Thyroid gland (tissue), 4 donors: ENCODE data around the gene FGF21. TPM values are rescaled to one million over a fixed set of nuclear protein-coding genes. Genes with fewer than 3 reads are reported as not detected.

Experiments
- DNase-seq, 2 donors: peaks; one replicate each; pipeline ENCODE4 v3.0.0-alpha.2; 2019
- H3K27ac ChIP-seq, 3 donors: fragments of 200-600 bp; sonication (generic); 1 replicate in 2 of 3; 2 replicates in 1 of 3; pipeline ENCODE4 v1.5.1; 2016 to 2019; ENCODE audit warnings: mild to moderate bottlenecking in 1 of 3, moderate library complexity in 1 of 3
- H3K27me3 ChIP-seq: fragments of 200-600 bp; sonication (generic); one replicate; pipeline ENCODE4 v1.5.1; 2019
- H3K36me3 ChIP-seq, 2 donors: fragments of 200-600 bp; sonication (generic); one replicate each; pipeline ENCODE4 v1.5.1; 2016 to 2019
- H3K4me1 ChIP-seq, 2 donors: fragments of 200-600 bp; sonication (generic); one replicate each; pipeline ENCODE4 v1.5.1; 2017 to 2019
- H3K4me3 ChIP-seq, 3 donors: fragments of 200-600 bp; sonication (generic); replicated peaks in 1 of 3; 1 replicate in 2 of 3; 2 replicates in 1 of 3; pipeline ENCODE4 v1.5.1; 2016; ENCODE audit warnings: mild to moderate bottlenecking in 1 of 3
- H3K9me3 ChIP-seq: fragments of 200-600 bp; sonication (generic); one replicate; pipeline ENCODE4 v1.5.1; 2017
- CTCF ChIP-seq, 6 experiments: fragments of 200-600 bp in 3 of 6; fragments of 450-650 bp in 3 of 6; sonication (generic) in 3 of 6; IDR thresholded peaks; one replicate each; pipeline ENCODE4 v1.5.1; 2016 to 2019; ENCODE audit warnings: antibody characterized with exemption in 6 of 6, mild to moderate bottlenecking in 2 of 6, inconsistent platforms in 1 of 6, moderate library complexity in 1 of 6
- POLR2A ChIP-seq, 2 donors: fragments of 450-650 bp; IDR thresholded peaks; one replicate each; pipeline ENCODE4 v1.6.1; 2017; ENCODE audit warnings: antibody characterized with exemption in 2 of 2, mild to moderate bottlenecking in 2 of 2, moderate library complexity in 1 of 2
- WGBS, 2 donors: methylation state at CpG; one replicate each; pipeline ENCODE4 v1.1.5; 2017; 5-methylcytosine and 5-hydroxymethylcytosine counted together
- intact Hi-C: fragments of 100-400 bp; cut with DNase I; formaldehyde crosslinking; loops from one replicate; pipeline ENCODE4 v1.15.1; 2023
- total RNA-seq, 4 donors: library from RNA; depleted of rRNA; stranded (reverse); fragments of >200 nt; gene quantifications; one replicate each; pipeline ENCODE4 v1.2.3, GENCODE V29; 2016

Gene FGF21
- total RNA-seq, 4 donors from 2014 or later, result not detected

GRCh38 chr19:48752496-48753365 is 2.6 kb upstream of the FGF21 start, which contains the start of gene FUT1:
FUT1 (minus strand) TSS chr19:48752641; CDS start chr19:48751281, 1,360 bp downstream.
- TF ChIP-seq POLR2A (IDR thresholded peaks at IDR 0.05), result peak in 1 of 2 donors; percentile 58
- TF ChIP-seq CTCF (IDR thresholded peaks at IDR 0.05), result peak in 4 of 6 experiments; percentile 26 to 48 (median 32)
- peak; percentile 86 to 93 for DNase-seq
- 8 to 17% methylated on average over 12 to 18 of the region's 73 CpGs for WGBS, 2 donors

DNA sequence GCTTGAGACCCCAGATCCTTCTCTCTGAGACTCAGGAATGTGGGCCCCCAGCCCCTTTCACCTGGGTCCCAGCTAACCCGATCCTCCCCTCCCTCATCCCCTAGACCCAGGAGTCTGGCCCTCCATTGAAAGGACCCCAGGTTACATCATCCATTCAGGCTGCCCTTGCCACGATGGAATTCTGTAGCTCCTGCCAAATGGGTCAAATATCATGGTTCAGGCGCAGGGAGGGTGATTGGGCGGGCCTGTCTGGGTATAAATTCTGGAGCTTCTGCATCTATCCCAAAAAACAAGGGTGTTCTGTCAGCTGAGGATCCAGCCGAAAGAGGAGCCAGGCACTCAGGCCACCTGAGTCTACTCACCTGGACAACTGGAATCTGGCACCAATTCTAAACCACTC is 463 bp downstream of the FGF21 start:
- WGBS, 2 donors, result 53 to 63% methylated on average over 5 of the region's 5 CpGs
- intact Hi-C loops, result no loop called here
- H3K36me3 ChIP-seq, result no peaks in the 10 kb centered on the region
- H3K4me1 ChIP-seq, result peaks cover 4 to 17% of the 10 kb centered on the region in 2 donors
- no peaks in the 10 kb centered on the region for H3K9me3 ChIP-seq
- no peak overlapping the region for H3K27ac ChIP-seq
- DNase-seq, result no peak
- TF ChIP-seq POLR2A (IDR thresholded peaks at IDR 0.05), result no peak
- TF ChIP-seq CTCF (IDR thresholded peaks at IDR 0.05), result no peak
- H3K27me3 ChIP-seq, result no peaks in the 10 kb centered on the region
- no peak overlapping the region for H3K4me3 ChIP-seq

More at GRCh38 chr19:48752496-48753365, 2.6 kb upstream of the FGF21 start, which contains the start of gene FUT1:
- Histone ChIP-seq H3K9me3 (no peaks in the 10 kb centered on the region), H3K4me1 (peaks cover 9 to 22% of the 10 kb centered on the region in 2 donors), H3K27ac (peak within 1 kb of the TSS; percentile 24 to 56 (median 49)), H3K36me3 (no peaks in the 10 kb centered on the region), H3K4me3 (peak within 1 kb of the TSS; percentile 4 to 36 (median 18)), H3K27me3 (no peaks in the 10 kb centered on the region)
- intact Hi-C loops, result no loop called here

DNA sequence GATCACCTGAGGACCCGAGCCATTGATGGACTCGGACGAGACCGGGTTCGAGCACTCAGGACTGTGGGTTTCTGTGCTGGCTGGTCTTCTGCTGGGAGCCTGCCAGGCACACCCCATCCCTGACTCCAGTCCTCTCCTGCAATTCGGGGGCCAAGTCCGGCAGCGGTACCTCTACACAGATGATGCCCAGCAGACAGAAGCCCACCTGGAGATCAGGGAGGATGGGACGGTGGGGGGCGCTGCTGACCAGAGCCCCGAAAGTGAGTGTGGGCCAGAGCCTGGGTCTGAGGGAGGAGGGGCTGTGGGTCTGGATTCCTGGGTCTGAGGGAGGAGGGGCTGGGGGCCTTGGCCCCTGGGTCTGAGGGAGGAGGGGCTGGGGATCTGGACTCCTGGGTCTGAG is 888 bp downstream of the FGF21 start:
- TF ChIP-seq POLR2A (IDR thresholded peaks at IDR 0.05) (no peak), CTCF (IDR thresholded peaks at IDR 0.05) (no peak)
- WGBS, 2 donors, result 23 to 84% methylated on average over 3 to 6 of the region's 11 CpGs
- H3K9me3 ChIP-seq, result no peaks in the 10 kb centered on the region
- no peak overlapping the region for H3K4me3 ChIP-seq
- H3K27me3 ChIP-seq, result no peaks in the 10 kb centered on the region
- no peak for DNase-seq
- intact Hi-C loops, result no loop called here
- H3K27ac ChIP-seq, result no peak overlapping the region
- no peaks in the 10 kb centered on the region for H3K36me3 ChIP-seq
- H3K4me1 ChIP-seq, result peaks cover 4 to 17% of the 10 kb centered on the region in 2 donors

GRCh38 chr19:48756686-48757085 is 1.4 kb downstream of the FGF21 start:
- no peak for DNase-seq
- Histone ChIP-seq H3K27me3 (no peaks in the 10 kb centered on the region), H3K36me3 (no peaks in the 10 kb centered on the region), H3K9me3 (no peaks in the 10 kb centered on the region), H3K4me1 (peaks cover 4 to 17% of the 10 kb centered on the region in 2 donors), H3K4me3 (no peak overlapping the region), H3K27ac (no peak overlapping the region)
- intact Hi-C loops, result no loop called here
- WGBS, 2 donors, result 85 to 91% methylated on average over 9 of the region's 9 CpGs
- TF ChIP-seq CTCF (IDR thresholded peaks at IDR 0.05) (no peak), POLR2A (IDR thresholded peaks at IDR 0.05) (no peak)

DNA sequence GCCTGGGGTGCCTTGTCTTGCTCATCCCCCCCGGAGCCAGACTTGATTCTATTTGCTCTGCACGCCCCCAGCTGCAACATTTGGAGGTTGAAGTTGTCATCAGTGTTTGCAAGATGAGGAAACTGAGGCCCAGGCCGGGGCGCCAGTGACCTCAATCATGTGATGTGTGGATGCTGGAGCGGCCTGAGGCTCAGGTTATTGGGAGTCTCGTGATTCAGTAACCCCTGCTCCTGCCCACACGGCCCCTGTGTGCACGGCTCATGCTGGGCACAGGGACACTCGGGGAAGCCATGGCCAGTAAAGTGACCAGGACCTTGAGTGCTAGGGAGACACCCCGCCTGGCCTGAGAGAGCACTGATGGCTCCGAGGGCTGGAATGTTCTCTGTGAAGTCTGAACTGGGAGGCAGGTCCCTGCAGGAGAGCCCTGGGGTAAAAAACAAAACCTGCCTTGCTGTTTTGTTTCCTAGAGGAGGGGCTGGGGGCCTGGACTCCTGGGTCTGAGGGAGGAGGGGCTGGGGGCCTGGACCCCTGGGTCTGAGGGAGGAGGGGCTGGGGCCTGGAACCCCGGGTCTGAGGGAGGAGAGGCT is 1.9 kb downstream of the FGF21 start:
- no peak overlapping the region for H3K27ac ChIP-seq
- 84 to 98% methylated on average over 4 to 10 of the region's 12 CpGs for WGBS, 2 donors
- H3K9me3 ChIP-seq, result no peaks in the 10 kb centered on the region
- no peak for DNase-seq
- H3K27me3 ChIP-seq, result no peaks in the 10 kb centered on the region
- no peak for TF ChIP-seq POLR2A (IDR thresholded peaks at IDR 0.05)
- intact Hi-C loops, result no loop called here
- no peak overlapping the region for H3K4me3 ChIP-seq
- no peaks in the 10 kb centered on the region for H3K36me3 ChIP-seq
- peaks cover 4 to 13% of the 10 kb centered on the region in 2 donors for H3K4me1 ChIP-seq
